Stimulated activated CD8-positive, alpha-beta memory T cell treated with anti-CD3 and anti-CD28 coated beads, Interleukin-15, amount 100 ng/mL, for 24 hours (primary cell): ENCODE data around the gene WASF3.
"Not testable (repeated sequence)": the region's sequence is repeated elsewhere in the genome, so short reads cannot be mapped to it uniquely, and the experiment has no call there.

Source experiments
- DNase-seq: peaks from one replicate; pipeline ENCODE4 v3.0.0-alpha.2; 2020; ENCODE audit warnings: low read depth

The WASF3 gene

GRCh38 chr13:26718146-26718545 lies 160.7 kb downstream of the WASF3 start:
- DNase-seq: no peak

GRCh38 chr13:26718872-26719271 lies 161.4 kb downstream of the WASF3 start:
- no peak for DNase-seq

DNA sequence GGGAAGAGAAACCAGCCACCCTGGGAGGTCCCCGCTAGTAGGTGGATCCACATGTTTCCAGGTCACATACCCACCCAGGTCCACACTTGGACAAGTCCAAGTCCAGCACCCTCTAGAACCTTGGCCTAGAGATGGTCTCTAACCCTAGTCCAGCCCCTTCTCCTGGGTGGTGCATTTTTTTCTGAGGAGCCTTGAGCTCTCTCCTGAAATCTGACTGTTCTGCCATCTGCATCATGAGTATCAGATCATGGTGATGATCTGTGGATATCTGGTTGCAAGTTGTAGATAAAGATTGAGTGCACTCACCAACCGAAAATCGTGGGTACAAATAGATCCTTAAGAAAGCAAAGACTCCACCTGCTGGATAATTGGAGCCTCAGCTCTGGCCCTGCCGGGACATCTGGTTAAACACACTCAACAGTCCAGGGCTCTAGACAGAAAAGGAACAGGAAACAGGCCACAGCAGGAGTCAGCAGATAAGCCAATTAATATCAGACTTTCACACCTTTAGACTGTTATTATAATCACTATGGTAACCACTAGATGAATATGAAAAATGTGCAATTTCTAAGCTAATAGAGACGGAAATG lies 162.0 kb downstream of the WASF3 start:
- no peak for DNase-seq

- DNase-seq: no peak
Observed at GRCh38 chr13:26721251-26722121, 164.0 kb downstream of the WASF3 start.

- no peak for DNase-seq
Observed at GRCh38 chr13:26722321-26722720, 164.8 kb downstream of the WASF3 start.

DNA sequence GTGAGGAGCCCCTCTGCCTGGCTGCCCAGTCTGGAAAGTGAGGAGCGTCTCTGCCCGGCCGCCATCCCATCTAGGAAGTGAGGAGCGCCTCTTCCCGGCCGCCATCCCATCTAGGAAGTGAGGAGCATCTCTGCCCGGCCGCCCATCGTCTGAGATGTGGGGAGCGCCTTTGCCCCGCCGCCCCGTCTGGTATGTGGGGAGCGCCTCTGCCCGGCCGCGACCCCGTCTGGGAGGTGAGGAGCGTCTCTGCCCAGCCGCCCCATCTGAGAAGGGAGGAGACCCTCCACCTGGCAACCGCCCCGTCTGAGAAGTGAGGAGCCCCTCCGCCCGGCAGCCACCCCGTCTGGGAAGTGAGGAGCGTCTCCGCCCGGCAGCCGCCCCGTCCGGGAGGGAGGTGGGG lies 166.1 kb downstream of the WASF3 start:
- DNase-seq: not testable (repeated sequence)

GRCh38 chr13:26726684-26727083 lies 169.2 kb downstream of the WASF3 start:
- no peak for DNase-seq

DNA sequence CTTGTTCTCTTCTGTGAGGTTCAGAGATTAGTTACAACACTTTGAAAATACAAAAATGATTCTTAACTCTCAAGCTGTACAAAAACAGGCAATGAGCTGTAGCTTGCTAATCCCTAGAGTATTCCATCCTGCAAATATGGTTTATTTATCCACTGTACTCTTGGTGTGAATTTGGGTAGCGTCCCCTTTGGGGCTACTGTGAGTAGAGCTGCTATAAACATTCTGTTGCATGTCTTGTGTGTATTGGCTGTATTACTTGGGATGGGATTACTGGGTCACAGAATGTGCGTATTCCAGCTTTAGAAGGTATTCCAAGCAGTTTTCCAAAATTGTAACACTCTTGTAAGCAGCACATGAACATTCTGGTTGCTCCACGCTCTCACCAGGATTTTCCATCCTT lies 169.6 kb downstream of the WASF3 start:
- no peak for DNase-seq

GRCh38 chr13:26727633-26728032 lies 170.2 kb downstream of the WASF3 start:
- DNase-seq: no peak

- no peak for DNase-seq
Observed at GRCh38 chr13:26735677-26736076, 178.2 kb downstream of the WASF3 start.
